HG02588 (cell line): ENCODE measurements around the gene EMP3.

Experiments
- ATAC-seq: cut with Tn5 transposase; IDR thresholded peaks from one replicate; pipeline ENCODE4 v1.9.1; 2021; ENCODE audit warnings: mild to moderate bottlenecking, moderate library complexity; ENCODE audit not compliant: unreplicated experiment

EMP3 gene

GRCh38 chr19:48372904-48373303, 47.6 kb downstream of the EMP3 start:
- ATAC-seq = no peak

- ATAC-seq = no peak
These were observed 48.2 kb downstream of the EMP3 start for GRCh38 chr19:48373567-48373966.

GRCh38 chr19:48378194-48378570, 52.8 kb downstream of the EMP3 start:
- ATAC-seq = no peak

GRCh38 chr19:48379058-48379457, 53.7 kb downstream of the EMP3 start:
- ATAC-seq = no peak
